ENCODE results near the gene SAMSN1.

GRCh38 chr21:14591377-14591776 is 45.3 kb upstream of the SAMSN1 start:
- no peak for TF ChIP-seq CTCF (IDR thresholded peaks at IDR 0.05)
- no peak for TF ChIP-seq EP300 (IDR thresholded peaks at IDR 0.05; ENCODE audit: low read depth)
- TF ChIP-seq POLR2AphosphoS5 (IDR thresholded peaks at IDR 0.05): no peak
